GM18867 (cell line): Measurements from ENCODE around the gene VKORC1L1.
"Not testable (repeated sequence)": the region's sequence is repeated elsewhere in the genome, so short reads cannot be mapped to it uniquely, and the experiment has no call there.

Experiments
- ATAC-seq: cut with Tn5 transposase; IDR thresholded peaks from one replicate; pipeline ENCODE4 v1.9.1; 2021; ENCODE audit warnings: mild to moderate bottlenecking, moderate library complexity; ENCODE audit not compliant: unreplicated experiment

Gene VKORC1L1

DNA sequence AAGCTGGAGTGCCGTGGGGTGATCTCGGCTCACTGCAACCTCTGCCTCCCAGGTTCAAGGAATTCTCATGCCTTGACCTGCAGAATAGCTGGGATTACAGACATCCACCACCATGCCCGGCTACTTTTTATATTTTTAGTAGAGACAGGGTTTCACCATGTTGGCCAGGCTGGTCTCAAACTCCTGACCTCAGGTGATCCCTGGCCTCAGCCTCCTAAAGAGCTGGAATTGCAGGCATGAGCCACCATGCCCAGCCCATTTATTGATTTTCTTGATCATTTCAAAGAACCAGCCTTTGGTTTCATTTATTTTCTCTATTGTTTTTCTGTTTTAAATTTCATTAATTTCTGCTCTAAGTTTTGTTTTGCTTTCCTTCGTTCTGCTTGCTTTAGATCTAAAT is 58.8 kb downstream of the VKORC1L1 start:
- no peak for ATAC-seq

DNA sequence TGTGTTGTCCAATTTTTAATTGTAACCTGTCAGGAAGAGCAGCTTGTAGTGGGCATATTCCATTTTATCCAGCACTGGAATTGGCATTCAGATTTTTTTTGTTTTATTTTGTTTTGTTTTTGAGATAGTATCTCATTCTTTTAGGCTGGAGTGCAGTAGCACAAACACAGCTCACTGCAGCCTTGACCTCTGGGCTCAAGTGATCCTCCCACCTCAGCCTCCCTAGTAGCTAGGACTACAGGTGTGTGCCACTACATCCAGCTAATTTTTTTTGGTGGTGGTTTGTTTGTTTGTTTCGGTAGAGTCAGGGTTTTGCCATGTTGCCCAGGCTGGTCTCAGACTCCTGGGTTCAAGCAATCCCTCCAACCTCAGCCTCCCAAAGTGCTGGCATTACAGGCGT is 64.4 kb downstream of the VKORC1L1 start:
- ATAC-seq: no peak

DNA sequence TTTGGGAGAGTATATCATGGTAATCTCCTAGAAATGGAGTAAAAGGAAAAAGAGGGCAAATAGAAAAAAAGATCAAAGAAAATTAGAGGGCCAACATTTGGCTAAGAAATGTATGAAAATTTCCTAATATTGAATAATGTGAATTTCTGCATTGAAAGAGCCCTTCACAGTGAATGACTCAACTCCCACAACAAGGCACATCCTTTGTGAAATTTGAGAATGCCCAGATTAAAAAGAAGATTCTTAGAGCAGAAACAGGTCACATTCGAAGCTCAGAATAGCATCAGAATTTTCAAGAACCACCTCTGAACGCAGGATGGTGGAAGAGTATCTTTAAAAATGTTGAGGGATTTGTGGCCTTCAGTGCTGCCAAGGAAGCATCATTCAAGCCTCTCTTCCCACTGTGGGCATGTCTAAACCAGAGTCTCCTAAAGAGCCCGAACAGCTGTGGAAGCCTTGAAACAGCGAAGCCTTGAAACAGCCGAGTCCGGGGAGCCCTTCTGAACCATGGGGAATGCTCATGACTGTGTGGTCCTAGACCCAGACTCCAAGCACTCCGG is 65.5 kb downstream of the VKORC1L1 start:
- ATAC-seq: no peak

DNA sequence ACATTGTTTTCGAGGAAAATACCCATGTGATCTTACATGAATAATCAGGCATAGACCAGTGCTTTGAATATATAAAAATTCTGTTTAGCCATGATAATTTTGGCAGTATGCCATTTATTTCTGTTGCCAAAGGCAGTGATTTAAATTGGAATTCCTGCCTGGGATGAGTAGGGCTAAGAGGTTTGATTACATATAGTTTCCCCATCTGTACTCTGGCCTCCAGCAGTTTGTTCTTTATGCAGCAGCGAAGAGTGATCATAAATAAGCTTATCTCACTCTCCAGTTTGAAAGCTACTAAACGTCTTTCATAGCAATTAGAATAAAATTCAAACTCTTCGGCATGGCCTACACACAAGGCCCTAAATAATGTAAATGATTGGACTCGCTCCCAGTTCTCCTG is 72.9 kb downstream of the VKORC1L1 start:
- not testable (repeated sequence) for ATAC-seq

DNA sequence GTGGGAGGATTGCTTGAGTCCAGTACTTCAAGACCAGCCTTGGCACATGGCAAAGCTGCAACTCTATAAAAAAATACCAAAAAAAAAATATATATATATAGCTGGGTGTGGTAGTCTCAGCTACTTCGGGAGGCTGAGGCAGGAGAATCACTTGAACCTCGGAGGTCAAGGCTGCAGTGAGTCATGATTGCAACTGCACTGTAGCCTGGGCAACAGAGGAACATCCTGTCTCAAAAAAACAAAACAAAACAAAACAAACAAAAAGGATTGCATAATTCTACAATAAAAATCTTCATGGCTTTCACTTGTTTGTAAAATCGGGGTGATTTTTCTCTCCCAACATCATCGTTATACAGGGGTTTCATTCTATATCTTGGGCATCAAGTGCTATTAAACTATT is 74.0 kb downstream of the VKORC1L1 start:
- ATAC-seq: no peak

DNA sequence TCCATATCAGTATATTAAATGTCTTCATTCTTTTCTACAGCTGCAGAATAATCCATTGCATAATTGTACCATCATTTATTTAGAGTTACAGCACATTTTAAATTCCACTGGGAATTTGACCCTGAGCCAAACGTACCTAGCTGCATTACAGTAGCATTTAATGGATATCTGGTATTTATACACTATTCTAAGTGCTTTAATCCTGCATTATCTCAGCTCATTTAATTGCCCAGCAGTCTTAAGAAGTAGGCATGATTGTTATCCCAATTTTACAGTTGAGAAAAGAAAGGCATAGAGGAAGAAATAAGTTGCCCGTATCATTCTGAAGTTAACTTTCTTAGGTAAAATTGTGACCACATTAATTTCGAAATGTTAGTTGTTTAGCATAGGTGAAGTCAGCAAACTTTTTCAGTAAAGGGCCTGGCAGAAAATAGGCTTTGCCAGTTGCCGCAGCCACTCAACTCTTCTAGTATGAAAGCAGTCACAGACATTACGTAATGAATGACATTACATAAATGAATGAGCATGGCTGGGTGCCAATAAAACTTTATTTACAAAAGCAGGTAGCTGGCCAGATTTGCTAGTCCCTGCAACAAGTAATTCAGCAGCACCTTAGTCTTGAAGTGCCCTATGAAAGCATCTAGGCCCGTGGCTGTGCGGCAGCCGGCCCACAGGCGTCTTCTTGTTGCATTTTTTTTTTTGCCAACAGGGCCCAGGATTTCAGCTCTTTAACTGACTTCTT is 79.1 kb downstream of the VKORC1L1 start:
- no peak for ATAC-seq

DNA sequence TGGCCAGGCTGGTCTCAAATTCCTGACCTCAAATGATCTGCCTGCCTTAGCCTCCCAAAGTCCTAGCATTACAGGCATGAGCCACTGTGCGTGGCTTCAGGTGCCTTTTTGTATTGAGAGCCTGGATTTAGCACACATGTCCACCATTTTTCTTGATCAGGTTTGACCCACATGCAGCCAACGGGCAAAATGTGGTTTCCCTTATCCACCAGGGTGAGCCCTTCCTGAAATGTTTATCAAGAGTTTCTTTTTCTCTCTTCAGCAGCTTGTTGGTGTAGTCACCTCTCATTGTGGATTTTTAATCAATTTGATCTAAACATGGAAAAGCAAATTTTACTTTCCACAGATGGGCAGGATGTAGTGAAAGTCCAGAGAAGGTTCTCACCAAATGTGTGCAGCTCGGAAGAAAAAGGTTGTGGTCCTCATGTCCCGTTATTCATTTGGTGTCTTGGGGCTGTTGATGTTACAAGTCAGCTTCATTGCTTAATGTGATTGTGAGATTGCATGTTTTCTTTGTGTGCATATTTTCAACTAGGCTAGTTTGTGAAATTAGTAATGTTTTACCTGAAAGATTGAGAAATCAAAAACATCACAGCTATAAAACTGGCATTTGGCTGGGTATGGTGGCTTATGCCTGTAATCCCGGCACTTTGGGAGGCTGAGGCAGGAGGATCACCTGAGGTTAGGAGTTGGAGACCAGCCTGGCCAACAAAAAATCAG is 80.3 kb downstream of the VKORC1L1 start:
- ATAC-seq: no peak

DNA sequence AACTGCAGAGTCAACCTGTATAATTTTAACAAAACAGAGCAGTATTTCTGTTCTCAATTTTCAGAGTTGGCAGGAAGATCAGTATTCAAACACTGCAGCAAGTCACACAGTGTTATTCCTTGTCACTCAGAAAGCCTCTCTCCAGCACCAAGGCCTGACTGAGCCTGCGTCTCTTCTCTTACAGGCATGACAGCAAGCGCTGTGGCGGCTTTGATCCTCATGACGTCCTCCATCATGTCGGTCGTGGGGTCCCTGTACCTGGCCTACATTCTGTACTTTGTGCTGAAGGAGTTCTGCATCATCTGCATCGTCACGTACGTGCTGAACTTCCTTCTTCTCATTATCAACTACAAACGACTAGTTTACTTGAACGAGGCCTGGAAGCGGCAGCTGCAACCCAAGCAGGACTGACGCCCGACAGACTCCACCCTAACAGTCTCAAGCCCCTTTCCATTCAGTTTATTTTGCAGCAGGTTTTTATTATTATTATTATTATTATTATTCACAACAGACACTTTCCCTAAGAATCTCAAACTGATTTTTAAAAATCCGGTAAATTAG is 81.1 kb downstream of the VKORC1L1 start:
- no peak for ATAC-seq

DNA sequence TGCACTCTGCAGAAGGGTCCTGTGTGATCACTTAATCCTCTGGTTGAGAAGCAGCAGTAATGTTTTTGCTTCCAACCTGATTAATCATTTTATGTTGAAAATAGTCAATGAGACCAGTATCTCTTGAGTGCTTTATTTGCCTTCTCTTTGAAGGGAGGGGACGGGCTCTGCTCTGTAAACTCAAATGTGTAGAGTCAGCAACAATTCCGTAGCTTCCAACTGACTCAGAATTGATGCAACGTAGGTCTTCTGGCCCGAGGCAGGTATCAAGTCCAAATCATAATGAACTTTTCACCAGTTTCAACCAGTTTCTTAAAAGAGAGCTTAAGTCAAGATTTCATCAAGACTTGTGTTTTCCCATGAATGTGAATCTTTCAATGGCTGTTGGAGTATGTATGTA is 82.8 kb downstream of the VKORC1L1 start:
- no peak for ATAC-seq

DNA sequence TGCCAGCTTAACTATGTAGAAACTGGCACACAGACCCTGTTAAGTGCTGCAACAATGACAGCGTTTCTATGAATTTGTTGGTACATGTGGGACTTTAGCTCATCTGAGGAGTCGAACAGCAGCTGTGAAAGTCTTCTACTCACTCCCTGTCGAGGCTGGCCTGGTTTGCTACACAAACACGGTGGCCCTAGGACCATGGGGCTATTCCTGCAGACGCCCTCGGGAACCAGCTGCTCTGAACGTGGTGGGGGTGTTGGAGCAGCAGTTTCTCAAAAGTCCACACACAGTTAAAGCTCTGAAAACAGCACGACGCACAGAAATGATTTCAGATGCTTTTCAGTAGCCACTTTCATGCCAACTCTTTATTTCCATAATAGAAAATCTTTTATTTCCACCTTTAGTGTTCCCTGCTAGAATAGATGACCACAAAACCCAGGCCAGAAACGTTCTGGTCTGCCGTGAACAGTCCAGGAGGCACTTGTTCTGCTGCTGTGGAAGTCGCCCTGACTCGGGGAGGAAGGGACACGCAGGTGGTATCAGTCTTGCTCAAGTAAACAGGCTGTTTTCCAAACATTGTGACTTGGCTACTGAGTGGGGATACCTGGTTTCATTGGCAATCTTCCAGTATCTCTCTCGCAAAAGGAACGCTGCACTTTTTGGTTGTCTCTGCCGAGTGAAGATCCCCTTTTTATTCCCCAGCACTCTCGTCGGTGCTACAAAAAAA is 87.6 kb downstream of the VKORC1L1 start:
- no peak for ATAC-seq

DNA sequence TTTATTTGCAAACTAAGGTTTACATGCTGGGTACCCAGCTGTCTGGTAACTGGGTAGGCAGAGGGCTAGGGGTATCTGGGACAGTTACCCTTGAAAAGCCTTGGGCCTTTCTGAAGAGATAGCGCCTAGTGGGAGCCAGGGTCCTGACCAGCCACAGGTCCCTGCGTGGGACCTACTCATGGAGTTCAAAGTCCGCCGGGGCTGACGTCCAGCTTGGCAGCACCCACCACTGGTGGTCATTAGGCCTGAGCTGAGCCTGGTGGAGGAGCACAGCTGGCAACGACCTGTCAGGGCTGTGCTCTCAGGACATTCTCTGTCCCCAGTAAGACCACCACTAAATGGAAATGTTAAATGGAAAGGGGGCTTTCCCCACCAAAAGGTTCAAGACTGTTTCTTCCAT is 89.2 kb downstream of the VKORC1L1 start:
- no peak for ATAC-seq

DNA sequence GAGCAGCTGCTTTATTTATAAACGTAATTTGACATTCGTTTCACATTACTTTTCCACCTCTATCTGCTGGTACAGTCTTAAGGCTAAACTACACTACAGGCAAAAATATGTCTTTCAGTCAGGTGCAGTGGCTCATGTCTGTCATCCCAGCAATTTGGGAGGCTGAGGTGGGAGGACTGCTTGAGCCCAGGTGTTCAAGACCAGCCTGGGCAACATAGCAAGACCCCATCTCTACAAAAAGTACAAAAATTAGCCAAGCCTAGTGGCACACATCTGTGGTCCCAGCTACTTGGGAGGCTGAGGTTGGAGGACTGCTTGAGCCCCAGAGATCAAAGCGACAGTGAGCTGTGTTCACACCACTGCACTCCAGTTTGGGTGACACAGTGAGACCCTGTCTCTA is 91.8 kb downstream of the VKORC1L1 start:
- ATAC-seq: not testable (repeated sequence)

DNA sequence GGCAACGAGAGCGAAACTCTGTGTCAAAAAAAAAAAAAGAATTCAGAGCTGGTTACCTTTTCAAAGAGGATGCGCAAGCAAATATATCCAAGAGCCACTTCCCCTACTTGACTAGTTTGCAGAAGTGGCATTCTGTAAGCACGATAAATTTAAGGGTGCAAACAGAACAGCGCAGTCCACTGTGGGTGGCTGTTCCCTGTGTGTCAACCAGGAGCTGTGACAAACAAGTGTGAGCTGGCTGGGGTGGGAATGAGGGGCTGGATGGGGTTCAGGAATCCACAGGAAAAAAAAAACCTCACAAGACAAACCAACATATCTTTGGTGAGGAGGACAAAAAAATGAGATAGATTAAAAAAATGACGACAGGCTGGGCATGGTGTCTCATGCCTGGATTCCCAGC is 93.3 kb downstream of the VKORC1L1 start:
- ATAC-seq: no peak

DNA sequence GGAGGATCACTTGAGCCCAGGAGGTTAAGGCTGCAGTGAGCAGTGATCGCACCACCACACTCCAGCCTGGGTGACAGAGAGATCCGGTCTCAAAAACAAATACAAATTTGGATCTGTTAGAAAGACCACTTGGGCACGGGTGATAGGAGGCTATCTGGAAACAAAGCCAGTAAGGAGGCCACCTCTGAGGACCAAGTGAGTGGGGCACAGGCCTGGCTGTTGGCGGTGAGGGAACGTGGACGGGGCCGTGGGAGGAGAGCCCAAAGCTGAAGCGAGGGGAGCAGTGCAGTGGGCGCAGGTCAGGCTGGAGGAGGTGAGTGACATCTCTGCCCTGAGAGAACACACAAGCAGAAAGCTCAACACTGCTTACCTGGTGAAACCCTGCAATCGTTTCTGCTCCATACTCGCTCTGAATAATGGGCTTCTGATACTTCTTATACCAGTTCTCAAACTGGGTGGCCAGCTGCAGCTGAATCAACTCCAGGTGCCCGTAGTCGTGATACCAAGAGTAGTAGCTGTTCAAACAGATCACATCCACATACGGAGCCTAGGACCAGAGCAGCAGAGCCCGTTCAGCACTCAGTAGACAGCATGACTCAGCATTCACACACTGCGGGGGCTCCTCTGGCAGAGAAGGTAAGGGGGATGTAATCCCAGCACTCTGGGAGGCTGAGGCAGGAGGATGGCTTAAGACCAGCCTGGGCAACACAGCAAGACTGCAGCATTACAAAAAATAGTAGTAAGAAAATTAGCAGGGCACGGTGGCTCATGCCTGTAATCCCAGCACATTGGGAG is 94.7 kb downstream of the VKORC1L1 start:
- ATAC-seq: no peak

DNA sequence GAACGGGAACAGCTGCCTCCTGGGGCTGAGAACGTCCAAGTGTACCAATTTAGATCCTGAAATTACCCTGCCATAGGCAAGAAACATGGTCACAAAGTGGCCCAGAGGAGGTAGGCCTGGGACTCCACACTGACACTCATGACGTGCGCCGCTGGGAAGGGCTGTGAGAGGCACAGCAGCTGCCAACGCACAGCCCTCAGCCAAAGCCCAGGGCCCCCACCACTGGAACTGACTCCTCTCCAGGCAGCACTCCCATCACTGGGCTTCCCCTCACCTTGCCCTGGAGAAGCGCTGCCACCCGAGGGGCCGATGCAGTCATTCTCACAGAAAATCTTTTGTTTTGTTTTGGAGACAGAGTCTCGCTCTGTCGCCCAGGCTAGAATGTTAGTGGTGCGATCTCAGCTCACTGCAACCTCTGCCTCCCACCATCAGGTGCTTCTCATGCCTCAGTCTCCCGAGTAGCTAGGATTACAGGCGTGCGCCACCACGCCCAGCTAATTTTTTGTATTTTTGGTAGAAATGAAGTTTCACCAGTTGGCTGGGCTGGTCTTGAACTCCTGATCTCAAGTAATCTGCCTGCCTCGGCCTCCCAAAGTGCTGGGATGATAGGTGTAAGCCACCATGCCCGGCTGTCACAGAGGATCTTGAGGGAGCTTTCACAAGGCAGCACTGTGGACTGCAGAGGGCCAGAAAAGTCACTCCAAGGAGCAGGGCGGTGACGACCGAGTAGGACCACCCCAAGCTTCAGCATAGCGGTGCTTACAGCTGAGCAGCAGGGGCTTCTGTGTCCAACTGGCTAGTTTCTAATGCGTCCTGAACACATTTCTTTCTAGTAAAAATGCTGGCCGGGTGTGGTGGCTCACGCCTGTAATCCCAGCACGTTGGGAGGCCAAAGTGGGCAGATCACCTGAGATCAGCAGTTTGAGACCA is 95.6 kb downstream of the VKORC1L1 start:
- no peak for ATAC-seq

DNA sequence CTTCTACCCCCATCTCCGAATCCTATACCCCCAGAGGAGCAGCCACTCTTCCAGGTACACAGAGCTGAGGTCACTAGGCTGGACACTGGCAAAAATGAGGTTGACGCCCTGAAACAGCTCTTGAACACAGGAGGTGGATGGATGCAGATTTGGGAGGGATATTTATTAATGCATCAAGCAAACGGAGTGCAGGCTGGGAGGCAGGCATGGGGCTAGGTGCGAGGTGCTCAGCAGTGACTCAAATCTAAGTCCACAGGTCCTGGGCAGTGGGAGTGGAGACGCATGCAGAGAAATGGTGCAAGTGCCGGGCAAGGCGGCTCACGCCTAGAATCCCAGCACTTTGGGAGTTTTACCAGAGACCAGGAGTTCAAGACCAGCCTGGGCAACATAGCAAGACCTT is 98.1 kb downstream of the VKORC1L1 start:
- ATAC-seq: no peak

DNA sequence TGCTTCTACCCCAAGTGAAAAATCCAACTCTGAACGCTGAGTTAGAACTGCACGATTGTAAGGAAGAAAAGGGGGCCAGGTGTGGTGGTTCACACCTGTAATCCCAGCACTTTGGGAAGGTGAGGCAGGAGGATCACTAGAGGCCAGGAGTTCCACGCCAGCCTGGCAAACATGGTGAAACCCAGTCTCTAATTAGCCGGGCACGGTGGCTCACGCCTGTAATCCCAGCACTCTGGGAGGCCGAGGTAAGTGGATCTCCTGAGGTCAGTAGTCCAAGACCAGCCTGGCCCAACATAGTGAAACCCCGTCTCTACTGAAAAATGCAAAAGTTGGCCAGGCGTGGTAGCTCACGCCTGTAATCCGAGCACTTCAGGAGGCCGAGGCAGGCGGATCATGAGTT is 100.1 kb downstream of the VKORC1L1 start:
- ATAC-seq: no peak

DNA sequence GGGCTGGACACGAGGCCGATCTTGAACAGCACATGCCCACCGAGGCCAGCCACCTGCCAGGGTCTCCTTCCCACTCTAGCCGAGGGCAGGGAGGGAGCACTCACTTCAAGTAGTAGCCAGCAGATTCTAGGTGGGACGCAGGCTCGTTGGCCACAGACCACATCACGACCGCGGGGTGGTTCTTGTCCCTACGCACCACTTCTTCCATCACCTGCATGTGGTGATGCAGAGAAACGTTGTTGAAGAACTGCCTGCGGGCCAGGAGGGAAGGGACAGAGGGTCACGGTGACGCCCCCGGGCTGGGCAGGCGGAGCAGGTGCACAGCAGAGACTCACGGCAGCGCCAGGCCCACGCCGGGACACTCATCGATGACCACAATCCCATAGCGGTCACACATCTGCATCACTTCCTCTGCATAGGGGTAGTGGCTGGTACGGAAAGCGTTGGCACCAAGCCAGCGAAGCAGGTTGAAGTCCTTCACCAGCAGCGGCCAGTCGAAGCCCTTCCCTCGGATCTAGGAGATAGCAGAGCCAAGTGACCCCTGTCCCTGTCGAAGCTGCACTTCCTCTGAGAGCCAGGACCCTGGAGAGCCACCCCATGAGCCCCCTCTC is 101.4 kb downstream of the VKORC1L1 start:
- ATAC-seq: no peak

DNA sequence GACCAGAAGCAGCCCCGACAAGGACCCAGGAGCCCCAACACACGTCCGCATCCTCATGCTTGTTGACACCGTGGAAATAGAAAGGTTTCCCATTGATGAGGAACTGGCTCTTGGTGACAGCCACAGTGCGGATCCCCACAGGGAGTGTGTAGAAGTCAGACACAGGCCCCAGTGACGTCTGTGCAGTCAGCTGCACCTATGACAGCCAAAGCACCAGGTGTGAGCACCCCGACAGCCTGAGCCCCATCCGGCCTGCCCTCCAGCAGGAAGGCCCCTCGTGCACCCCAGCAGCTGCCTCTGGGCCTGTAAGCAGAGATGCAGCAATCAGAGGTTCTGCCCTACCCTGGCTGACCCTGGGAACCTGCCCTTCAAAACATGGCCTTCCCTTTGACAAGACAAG is 102.0 kb downstream of the VKORC1L1 start:
- ATAC-seq: no peak
